K562 (cell line): Measurements from ENCODE around the gene BOLL. TPM values are rescaled to one million over a fixed set of nuclear protein-coding genes. Genes with fewer than 3 reads are reported as not detected.
A peak's percentile ranks its signal among the peaks of the same experiment; 100 is the strongest.

Experiments used
- GTF2E2 ChIP-seq: fragments of 200-800 bp; sonication (Bioruptor generic); IDR thresholded peaks from 2 replicates; pipeline ENCODE4 v1.6.1; 2016; ENCODE audit warnings: missing genetic modification characterization, missing compliant biosample characterization
- HDAC2 ChIP-seq: fragments of 450-650 bp; IDR thresholded peaks from 2 replicates; pipeline ENCODE4 v1.6.1; 2016; ENCODE audit warnings: mild to moderate bottlenecking
- MAZ ChIP-seq, 2 experiments: fragments of 450-650 bp in 1 of 2; sonication (generic) in 1 of 2; formaldehyde crosslinking; IDR thresholded peaks in 1 of 2; conservative IDR thresholded peaks in 1 of 2; 2 replicates each; pipeline versions ENCODE4 v1.4.0 to v1.5.0; 2020; ENCODE audit warnings: mild to moderate bottlenecking in 1 of 2, missing genetic modification reagents in 1 of 2
- MCM7 ChIP-seq, 2 experiments: fragments of 450-650 bp; IDR thresholded peaks; 2 replicates each; pipeline ENCODE4 v1.6.1; 2016 to 2018
- POLR2A ChIP-seq: fragments of 450-650 bp; conservative IDR thresholded peaks from 2 replicates; pipeline ENCODE4 v1.6.1; 2016
- POLR2H ChIP-seq: IDR thresholded peaks from 2 replicates; pipeline ENCODE4 v1.6.1; 2016; ENCODE audit warnings: missing genetic modification characterization, low read depth, mild to moderate bottlenecking, control low read depth, missing compliant biosample characterization, moderate library complexity
- POLR3G ChIP-seq: IDR thresholded peaks from 2 replicates; pipeline ENCODE4 v1.6.1; 2011; ENCODE audit not compliant: insufficient read length, insufficient replicate concordance; ENCODE audit errors: extremely low read depth
- PTBP1 ChIP-seq: fragments of 200-400 bp; formaldehyde crosslinking; IDR thresholded peaks from 2 replicates; pipeline ENCODE4 v1.6.1; 2017; ENCODE audit warnings: low read depth, low read length
- RB1 ChIP-seq: fragments of 450-650 bp; IDR thresholded peaks from 2 replicates; pipeline ENCODE4 v1.6.1; 2017; ENCODE audit warnings: low read depth, mild to moderate bottlenecking
- SPI1 ChIP-seq: IDR thresholded peaks from 2 replicates; pipeline ENCODE4 v1.6.1; 2011; ENCODE audit warnings: low read depth, low read length, control low read depth, borderline replicate concordance
- SRSF3 ChIP-seq: fragments of 200-400 bp; formaldehyde crosslinking; IDR thresholded peaks from 2 replicates; pipeline ENCODE4 v1.6.1; 2016; ENCODE audit warnings: mild to moderate bottlenecking, low read length, moderate library complexity; ENCODE audit not compliant: insufficient read depth
- SUPT5H ChIP-seq: fragments of 450-650 bp; IDR thresholded peaks from 2 replicates; pipeline ENCODE4 v1.6.1; 2016
- TRIM28 ChIP-seq: fragments of 450-650 bp; IDR thresholded peaks from 2 replicates; pipeline ENCODE4 v1.6.1; 2017
- TSC22D4 ChIP-seq: fragments of 450-650 bp; IDR thresholded peaks from 2 replicates; pipeline ENCODE4 v1.6.1; 2016; ENCODE audit warnings: missing genetic modification characterization, missing biosample characterization, control low read depth
- ZNF395 ChIP-seq: fragments of 200-800 bp; sonication (Bioruptor generic); IDR thresholded peaks from 2 replicates; pipeline ENCODE4 v1.6.1; 2017; ENCODE audit warnings: missing genetic modification characterization, missing compliant biosample characterization
- polyA plus RNA-seq, 8 experiments: library from polyadenylated mRNA; depleted of rRNA in 4 of 8; stranded (reverse) in 5 of 8; unstranded in 3 of 8; fragments of >200 nt; fragmentation: Nextera tagmentation in 2 of 8; fragmentation: Illumina TruSeq in 1 of 8; extraction: Ambion mirVana in 2 of 8; extraction: Trizol in 1 of 8; gene quantifications; 2 replicates each; pipeline versions ENCODE4 v1.2.1 to v1.2.3, GENCODE V29; 2011 to 2014; ENCODE audit warnings: inconsistent platforms in 1 of 8, missing spikeins in 1 of 8
- total RNA-seq, 7 experiments: library from RNA; depleted of rRNA in 6 of 7; stranded (reverse); fragments of >200 nt in 6 of 7; fragmentation: Illumina TruSeq in 2 of 7; extraction: Trizol in 2 of 7; gene quantifications; 2 replicates each; pipeline versions ENCODE4 v1.2.1 to v1.2.3, GENCODE V29; 2011 to 2021; ENCODE audit warnings: low replicate concordance in 1 of 7
- TF ChIP-seq, protein P1 (sequence below): IDR thresholded peaks from 2 replicates; pipeline ENCODE4 v1.6.1; 2012; ENCODE audit warnings: low read depth, low read length, improper control_type of control experiment, borderline replicate concordance
- TF ChIP-seq, protein P2 (sequence below): sonication (generic); formaldehyde crosslinking; IDR thresholded peaks from 2 replicates; pipeline ENCODE4 v1.5.0; 2020; ENCODE audit warnings: missing genetic modification reagents
- TF ChIP-seq, protein P3 (sequence below): fragments of 250-450 bp; sonication (Bioruptor Pico); IDR thresholded peaks from 2 replicates; pipeline ENCODE4 v1.8.0; 2021; ENCODE audit warnings: mild to moderate bottlenecking, moderate library complexity
- TF ChIP-seq, protein P4 (sequence below): fragments of 250-450 bp; sonication (Bioruptor Pico); IDR thresholded peaks from 2 replicates; pipeline ENCODE4 v1.4.0; 2020; ENCODE audit warnings: mild to moderate bottlenecking

BOLL gene
- total and polyA plus RNA-seq, 9 of the 15 experiments (the other 6 are each of a cell fraction or from before 2014, with no cell fraction given) = 0.11 to 0.55 (median 0.19) TPM; not detected in 1

- TF ChIP-seq, protein P1, sequence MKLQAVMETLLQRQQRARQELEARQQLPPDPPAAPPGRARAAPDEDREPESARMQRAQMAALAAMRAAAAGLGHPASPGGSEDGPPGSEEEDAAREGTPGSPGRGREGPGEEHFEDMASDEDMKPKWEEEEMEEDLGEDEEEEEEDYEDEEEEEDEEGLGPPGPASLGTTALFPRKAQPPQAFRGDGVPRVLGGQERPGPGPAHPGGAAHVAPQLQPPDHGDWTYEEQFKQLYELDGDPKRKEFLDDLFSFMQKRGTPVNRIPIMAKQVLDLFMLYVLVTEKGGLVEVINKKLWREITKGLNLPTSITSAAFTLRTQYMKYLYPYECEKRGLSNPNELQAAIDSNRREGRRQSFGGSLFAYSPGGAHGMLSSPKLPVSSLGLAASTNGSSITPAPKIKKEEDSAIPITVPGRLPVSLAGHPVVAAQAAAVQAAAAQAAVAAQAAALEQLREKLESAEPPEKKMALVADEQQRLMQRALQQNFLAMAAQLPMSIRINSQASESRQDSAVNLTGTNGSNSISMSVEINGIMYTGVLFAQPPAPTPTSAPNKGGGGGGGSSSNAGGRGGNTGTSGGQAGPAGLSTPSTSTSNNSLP = no peak
- TF ChIP-seq SPI1 = no peak
- no peak for TF ChIP-seq SRSF3
- peak; percentile 75 for TF ChIP-seq SUPT5H
- peak; percentile 83 for TF ChIP-seq POLR2A
- TF ChIP-seq TRIM28 = no peak
- TF ChIP-seq, protein P2, sequence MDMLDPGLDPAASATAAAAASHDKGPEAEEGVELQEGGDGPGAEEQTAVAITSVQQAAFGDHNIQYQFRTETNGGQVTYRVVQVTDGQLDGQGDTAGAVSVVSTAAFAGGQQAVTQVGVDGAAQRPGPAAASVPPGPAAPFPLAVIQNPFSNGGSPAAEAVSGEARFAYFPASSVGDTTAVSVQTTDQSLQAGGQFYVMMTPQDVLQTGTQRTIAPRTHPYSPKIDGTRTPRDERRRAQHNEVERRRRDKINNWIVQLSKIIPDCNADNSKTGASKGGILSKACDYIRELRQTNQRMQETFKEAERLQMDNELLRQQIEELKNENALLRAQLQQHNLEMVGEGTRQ (CRISPR knock-in tag) = peak; percentile 52; the same call in 1 of the 2 replicates
- TF ChIP-seq, protein P3, sequence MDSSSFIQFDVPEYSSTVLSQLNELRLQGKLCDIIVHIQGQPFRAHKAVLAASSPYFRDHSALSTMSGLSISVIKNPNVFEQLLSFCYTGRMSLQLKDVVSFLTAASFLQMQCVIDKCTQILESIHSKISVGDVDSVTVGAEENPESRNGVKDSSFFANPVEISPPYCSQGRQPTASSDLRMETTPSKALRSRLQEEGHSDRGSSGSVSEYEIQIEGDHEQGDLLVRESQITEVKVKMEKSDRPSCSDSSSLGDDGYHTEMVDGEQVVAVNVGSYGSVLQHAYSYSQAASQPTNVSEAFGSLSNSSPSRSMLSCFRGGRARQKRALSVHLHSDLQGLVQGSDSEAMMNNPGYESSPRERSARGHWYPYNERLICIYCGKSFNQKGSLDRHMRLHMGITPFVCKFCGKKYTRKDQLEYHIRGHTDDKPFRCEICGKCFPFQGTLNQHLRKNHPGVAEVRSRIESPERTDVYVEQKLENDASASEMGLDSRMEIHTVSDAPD (CRISPR knock-in tag) = no peak
- TF ChIP-seq MAZ (CRISPR knock-in tag; conservative IDR thresholded peaks at IDR 0.05 in 1 of 2, IDR thresholded peaks at IDR 0.05 in 1 of 2) = peak in 1 of 2 experiments; percentile 71; a peak in 2 of 4 replicates
- no peak for TF ChIP-seq POLR3G
- peak; percentile 70; the same call in 1 of the 2 replicates for TF ChIP-seq ZNF395 (CRISPR knock-in tag)
- peak; percentile 78; the same call in 1 of the 2 replicates for TF ChIP-seq HDAC2
- no peak for TF ChIP-seq TSC22D4 (tag)
- TF ChIP-seq POLR2H (tag) = peak; percentile 82; the same call in 1 of the 2 replicates
- TF ChIP-seq RB1 = 0 out of 2 replicates have a peak, but pooled peaks have one; percentile 31
- TF ChIP-seq PTBP1 = no peak
- no peak for TF ChIP-seq MCM7 (IDR thresholded peaks at IDR 0.05)
- TF ChIP-seq GTF2E2 (tag) = peak; percentile 72; the same call in 1 of the 2 replicates
- TF ChIP-seq, protein P4, sequence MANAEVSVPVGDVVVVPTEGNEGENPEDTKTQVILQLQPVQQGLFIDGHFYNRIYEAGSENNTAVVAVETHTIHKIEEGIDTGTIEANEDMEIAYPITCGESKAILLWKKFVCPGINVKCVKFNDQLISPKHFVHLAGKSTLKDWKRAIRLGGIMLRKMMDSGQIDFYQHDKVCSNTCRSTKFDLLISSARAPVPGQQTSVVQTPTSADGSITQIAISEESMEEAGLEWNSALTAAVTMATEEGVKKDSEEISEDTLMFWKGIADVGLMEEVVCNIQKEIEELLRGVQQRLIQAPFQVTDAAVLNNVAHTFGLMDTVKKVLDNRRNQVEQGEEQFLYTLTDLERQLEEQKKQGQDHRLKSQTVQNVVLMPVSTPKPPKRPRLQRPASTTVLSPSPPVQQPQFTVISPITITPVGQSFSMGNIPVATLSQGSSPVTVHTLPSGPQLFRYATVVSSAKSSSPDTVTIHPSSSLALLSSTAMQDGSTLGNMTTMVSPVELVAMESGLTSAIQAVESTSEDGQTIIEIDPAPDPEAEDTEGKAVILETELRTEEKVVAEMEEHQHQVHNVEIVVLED (CRISPR knock-in tag) = peak; percentile 38; the same call in 1 of the 2 replicates
Observed at GRCh38 chr2:197705121-197705911, 79.8 kb downstream of the BOLL start, which contains the start of gene MARS2 (continued).
